ENCODE measurements around the gene GOLGB1. TPM values are rescaled to one million over a fixed set of nuclear protein-coding genes. Genes with fewer than 3 reads are reported as not detected.

Gene GOLGB1
- total RNA-seq, 4 donors from 2014 or later = 32.6 to 78.3 (median 54.9) TPM

GRCh38 chr3:121703973-121704372 is 45.6 kb downstream of the GOLGB1 start:
- TF ChIP-seq POLR2A (IDR thresholded peaks at IDR 0.05) = no peak
- no peak for TF ChIP-seq CTCF (IDR thresholded peaks at IDR 0.05)
- Histone ChIP-seq H3K9me3 (no peaks in the 10 kb centered on the region), H3K36me3 (no peaks in the 10 kb centered on the region), H3K4me1 (no peaks in the 10 kb centered on the region), H3K27ac (no peak overlapping the region), H3K4me3 (no peak overlapping the region), H3K27me3 (no peaks in the 10 kb centered on the region)
- intact Hi-C loops (cut with DNase I; ENCODE audit: low total_unique reads) = no loop called here
- DNase-seq = no peak

GRCh38 chr3:121698901-121699300 is 50.6 kb downstream of the GOLGB1 start:
- Histone ChIP-seq H3K4me1 (no peaks in the 10 kb centered on the region), H3K27ac (no peak overlapping the region), H3K27me3 (no peaks in the 10 kb centered on the region), H3K36me3 (no peaks in the 10 kb centered on the region), H3K9me3 (no peaks in the 10 kb centered on the region), H3K4me3 (no peak overlapping the region)
- intact Hi-C loops (cut with DNase I; ENCODE audit: low total_unique reads) = no loop called here
- no peak for DNase-seq
- TF ChIP-seq POLR2A (IDR thresholded peaks at IDR 0.05) (no peak), CTCF (IDR thresholded peaks at IDR 0.05) (no peak)

GRCh38 chr3:121698476-121698875 is 51.1 kb downstream of the GOLGB1 start:
- no peak for TF ChIP-seq POLR2A (IDR thresholded peaks at IDR 0.05)
- TF ChIP-seq CTCF (IDR thresholded peaks at IDR 0.05) = no peak
- intact Hi-C loops (cut with DNase I; ENCODE audit: low total_unique reads) = no loop called here

GRCh38 chr3:121696186-121696585 is 53.4 kb downstream of the GOLGB1 start:
- H3K4me1 ChIP-seq = no peaks in the 10 kb centered on the region
- intact Hi-C loops (cut with DNase I; ENCODE audit: low total_unique reads) = no loop called here
- no peaks in the 10 kb centered on the region for H3K27me3 ChIP-seq
- no peak overlapping the region for H3K27ac ChIP-seq
- DNase-seq = no peak
- no peak overlapping the region for H3K4me3 ChIP-seq
- TF ChIP-seq POLR2A (IDR thresholded peaks at IDR 0.05) = no peak
- no peak for TF ChIP-seq CTCF (IDR thresholded peaks at IDR 0.05)
- H3K36me3 ChIP-seq = no peaks in the 10 kb centered on the region
- no peaks in the 10 kb centered on the region for H3K9me3 ChIP-seq

More at GRCh38 chr3:121698476-121698875, 51.1 kb downstream of the GOLGB1 start:
- no peaks in the 10 kb centered on the region for H3K9me3 ChIP-seq
- no peak overlapping the region for H3K4me3 ChIP-seq
- no peaks in the 10 kb centered on the region for H3K36me3 ChIP-seq
- no peaks in the 10 kb centered on the region for H3K4me1 ChIP-seq
- no peaks in the 10 kb centered on the region for H3K27me3 ChIP-seq
- H3K27ac ChIP-seq = no peak overlapping the region
- no peak for DNase-seq

- intact Hi-C loops (cut with DNase I; ENCODE audit: low total_unique reads) = no loop called here
- H3K4me1 ChIP-seq = no peaks in the 10 kb centered on the region
- no peak overlapping the region for H3K27ac ChIP-seq
- H3K9me3 ChIP-seq = no peaks in the 10 kb centered on the region
- no peak for DNase-seq
- no peak for TF ChIP-seq CTCF (IDR thresholded peaks at IDR 0.05)
- TF ChIP-seq POLR2A (IDR thresholded peaks at IDR 0.05) = no peak
- no peak overlapping the region for H3K4me3 ChIP-seq
- H3K36me3 ChIP-seq = no peaks in the 10 kb centered on the region
- no peaks in the 10 kb centered on the region for H3K27me3 ChIP-seq
These were observed 57.4 kb downstream of the GOLGB1 start for GRCh38 chr3:121692010-121692699.
